Erythroblast (primary cell): ENCODE data around the gene C1QC.

Source experiments
- GATA1 ChIP-seq: IDR thresholded peaks from 2 replicates; pipeline ENCODE4 v1.6.1; 2011; ENCODE audit warnings: low read depth, mild to moderate bottlenecking, control low read depth, low read length, moderate library complexity
- POLR2A ChIP-seq: IDR thresholded peaks from 2 replicates; pipeline ENCODE4 v1.6.1; 2011; ENCODE audit warnings: mild to moderate bottlenecking, low read length

GRCh38 chr1:22641247-22641646 lies 2.2 kb upstream of the C1QC start:
- TF ChIP-seq POLR2A (no peak), GATA1 (no peak)
